ENCODE measurements around the gene NISCH.

Gene NISCH

DNA sequence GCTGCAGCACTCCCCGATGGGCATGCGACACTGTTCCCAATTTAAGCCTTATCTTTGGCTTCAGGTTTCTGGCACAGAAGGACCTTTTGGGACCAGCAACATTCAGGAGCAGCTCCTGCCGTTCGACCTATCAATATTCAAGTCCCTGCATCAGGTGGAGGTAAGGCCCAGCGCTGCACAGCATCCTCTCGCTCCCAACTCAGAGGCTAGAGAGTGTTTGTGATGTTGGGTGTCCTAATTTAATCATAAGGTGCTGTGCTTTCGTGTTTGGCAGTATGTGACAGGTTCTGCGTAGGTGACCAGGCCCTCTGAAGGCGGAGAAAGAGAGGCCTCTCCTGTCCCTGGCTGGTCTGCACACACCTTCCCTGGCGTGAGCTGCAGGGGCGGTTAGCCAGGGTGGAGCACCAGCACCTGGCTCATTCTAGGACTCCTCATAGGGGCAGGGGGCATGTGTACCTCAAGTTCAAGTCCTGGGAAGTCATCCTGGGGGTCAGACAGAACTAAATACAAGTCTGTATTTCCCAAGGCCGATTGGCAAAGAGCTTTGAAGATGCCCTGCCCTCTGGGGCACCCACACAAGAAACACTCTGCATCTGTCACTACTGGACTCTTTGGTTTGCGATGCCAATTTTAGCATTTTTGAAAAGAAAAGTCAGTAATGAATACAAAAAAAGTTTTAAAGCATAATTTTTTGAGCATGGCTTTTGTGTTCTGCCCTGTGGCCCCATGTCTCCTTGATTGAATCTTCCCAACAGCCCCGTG, 17.0 kb downstream of the NISCH start:
- DNase-seq, result peak; percentile 14

DNA sequence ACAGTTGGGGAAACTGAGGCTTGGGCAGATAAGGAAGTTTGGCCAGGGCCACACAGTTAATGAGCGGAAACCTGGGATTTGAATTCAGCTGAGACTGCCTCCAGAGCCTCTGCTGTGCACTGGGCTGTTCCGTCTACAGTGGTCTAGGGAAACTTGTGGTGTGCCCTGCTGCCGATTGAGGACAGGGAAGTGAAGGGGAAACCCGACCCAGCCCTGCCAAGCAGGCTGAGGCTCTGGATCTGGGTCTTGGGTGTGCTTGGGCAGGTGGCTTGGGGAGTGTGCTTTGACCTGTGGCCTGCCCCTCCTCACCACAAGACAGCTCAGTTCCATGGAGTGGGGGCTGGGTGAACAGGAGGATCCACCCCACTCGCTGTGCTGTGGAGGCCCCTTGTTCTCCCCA, 17.6 kb downstream of the NISCH start:
- peak; percentile 15 for DNase-seq

DNA sequence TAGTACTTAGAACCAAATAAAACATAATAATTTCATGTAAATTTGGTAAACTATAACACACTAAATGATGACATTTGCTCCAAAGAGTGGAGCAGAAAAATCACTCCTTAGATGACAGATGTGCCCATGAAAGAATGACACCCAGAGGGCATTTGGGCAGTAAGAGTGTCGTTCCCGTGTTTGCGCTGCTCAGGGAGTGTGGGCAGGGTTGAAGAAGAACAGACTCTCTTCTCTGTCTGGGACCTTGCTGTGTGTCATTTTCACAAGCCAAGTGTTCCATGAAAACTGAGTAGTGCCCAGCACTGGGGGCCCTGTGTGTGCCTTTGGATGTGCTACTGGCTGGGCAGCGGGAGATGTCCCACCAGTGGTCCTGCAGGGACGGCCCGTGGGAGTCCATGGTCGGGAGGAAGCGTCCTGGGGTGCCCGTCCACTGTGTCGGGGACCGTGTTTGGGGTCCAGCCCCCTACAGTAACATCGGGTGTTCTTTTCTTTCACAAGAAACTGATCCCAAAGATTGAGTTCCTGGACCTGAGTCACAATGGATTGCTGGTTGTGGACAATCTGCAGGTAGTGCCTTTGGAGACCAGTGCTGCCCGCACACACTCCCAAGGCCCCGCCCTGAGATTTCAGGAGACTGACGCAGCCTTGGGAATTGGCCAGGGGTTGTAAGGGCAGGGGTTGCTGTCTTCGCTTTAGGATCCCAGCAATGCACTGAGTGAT, 21.8 kb downstream of the NISCH start:
- DNase-seq, result peak; percentile 16

DNA sequence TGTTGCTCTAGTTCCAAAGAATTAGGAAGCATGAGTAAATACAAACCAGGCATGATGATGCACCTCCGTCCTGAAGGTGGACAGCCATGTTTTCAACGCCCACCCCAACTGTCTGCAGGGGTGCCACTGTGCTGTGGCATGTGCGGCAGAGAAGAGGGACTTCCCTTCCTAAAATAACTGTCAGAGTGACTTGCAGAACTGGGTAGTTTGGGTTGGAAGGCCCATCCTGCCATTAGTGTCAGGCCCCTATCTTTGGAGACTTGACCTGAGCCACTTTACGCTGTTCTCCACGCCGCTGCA, 22.3 kb downstream of the NISCH start:
- no peak for DNase-seq

DNA sequence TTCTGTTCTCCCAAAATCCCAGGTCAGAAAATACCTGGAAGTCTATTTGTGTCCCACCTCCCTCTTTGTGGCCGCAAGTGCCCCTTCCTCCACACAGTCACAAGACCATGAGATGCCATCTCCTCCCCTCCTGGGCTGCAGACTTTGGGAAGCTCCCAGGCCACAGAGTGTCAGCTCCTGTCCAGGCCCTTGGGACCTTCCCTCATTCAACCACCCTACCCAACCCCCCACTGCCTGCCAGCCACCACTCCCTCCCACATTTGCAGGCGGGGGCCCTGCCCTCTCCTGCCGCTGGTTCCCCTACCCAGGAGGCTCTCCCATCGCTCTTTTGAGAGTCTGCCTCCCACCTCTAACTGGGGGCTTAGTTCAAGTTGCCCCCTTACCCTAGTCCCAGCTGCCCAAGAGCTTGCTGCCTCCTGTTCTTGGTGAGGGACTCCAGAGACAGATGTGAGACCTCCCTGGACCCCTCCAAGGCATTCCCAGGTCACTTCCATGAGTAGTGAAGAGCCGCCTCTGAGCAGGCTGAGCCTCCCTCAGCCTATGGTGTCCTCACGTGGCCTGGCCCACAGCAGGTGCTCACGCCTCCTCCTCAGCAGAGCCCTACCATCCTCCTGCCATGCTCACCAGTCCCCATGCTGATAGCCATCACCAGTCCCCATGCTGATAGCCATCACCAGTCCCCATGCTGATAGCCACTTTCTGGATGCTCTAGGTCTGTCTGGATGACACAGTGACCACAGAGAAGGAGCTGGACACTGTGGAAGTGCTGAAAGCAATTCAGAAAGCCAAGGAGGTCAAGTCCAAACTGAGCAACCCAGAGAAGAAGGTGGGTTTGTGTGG, 23.9 kb downstream of the NISCH start:
- no peak for DNase-seq

DNA sequence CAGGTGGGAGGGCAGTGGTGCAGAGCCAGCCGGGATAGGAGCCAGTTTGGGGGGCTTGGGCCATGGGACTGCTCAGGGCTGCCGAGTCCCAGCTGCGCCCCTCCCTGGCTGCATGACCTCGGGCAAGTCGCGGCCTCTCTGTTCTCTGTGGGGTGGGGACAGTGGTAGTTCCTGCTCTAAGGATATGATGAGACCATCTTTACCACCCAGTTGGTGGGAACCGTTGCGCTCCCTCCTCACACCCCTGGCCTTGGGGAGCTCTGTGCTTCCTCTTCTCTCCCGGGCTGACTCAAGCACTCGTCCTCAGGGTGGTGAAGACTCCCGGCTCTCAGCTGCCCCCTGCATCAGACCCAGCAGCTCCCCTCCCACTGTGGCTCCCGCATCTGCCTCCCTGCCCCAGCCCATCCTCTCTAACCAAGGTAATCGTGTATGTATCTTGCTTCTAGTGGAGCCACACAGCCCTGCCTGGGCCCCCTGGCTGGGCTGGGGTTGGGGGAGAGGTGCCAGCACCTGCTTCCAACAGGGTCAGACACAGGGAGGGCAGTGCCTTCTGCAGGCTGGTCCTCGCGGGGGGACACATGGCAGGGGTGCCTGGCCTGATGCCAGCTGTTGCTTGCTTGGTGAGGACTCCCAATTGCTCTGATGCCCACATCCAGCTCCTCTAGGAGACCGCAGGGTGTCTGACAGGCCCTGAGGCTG, 24.6 kb downstream of the NISCH start:
- DNase-seq, result no peak

DNA sequence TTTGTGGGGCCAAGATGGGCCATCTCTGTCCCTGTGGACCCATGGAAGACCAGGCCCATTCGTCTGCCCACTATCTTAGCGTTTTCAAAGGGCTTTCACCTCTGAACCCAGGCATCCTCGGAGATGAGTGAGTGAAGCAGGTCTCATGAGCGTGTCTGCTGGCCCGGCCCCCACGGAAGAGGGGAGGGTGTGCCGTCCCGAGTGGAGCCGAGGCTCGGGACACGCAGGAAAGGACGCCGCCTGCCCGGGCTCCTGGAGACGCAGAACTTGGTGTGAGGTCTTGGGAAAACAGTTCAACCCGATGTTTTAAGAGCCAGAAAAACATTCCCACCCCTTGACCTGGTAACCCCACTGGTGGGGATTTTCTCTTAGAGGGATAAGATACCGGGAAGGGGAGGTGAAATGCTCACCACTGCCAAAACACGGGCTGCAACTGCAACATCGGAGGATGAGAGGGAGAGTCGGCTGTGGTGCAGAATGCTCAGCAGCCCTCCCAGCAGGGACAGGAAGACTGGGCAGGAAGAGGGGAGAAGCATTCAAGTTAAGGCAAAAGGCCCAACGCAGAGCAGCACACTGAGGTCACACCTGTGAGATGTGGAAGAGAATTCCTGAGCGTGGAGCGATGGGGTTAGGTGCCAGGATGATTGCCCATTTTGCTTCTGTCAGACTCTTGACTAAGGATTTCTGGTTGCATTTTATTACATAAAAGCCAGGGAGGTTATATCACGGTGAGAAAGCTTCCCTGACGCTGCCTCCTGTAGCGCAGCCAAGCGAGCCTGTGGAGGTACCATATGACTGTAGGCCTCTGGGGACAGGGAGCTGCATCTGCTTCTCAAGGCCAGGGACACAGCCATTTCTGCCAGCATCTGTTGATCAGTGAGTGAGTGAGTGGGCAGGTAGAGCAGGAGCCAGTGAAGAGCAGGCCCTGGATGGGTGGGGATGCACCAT, 25.6 kb downstream of the NISCH start:
- no peak for DNase-seq

DNA sequence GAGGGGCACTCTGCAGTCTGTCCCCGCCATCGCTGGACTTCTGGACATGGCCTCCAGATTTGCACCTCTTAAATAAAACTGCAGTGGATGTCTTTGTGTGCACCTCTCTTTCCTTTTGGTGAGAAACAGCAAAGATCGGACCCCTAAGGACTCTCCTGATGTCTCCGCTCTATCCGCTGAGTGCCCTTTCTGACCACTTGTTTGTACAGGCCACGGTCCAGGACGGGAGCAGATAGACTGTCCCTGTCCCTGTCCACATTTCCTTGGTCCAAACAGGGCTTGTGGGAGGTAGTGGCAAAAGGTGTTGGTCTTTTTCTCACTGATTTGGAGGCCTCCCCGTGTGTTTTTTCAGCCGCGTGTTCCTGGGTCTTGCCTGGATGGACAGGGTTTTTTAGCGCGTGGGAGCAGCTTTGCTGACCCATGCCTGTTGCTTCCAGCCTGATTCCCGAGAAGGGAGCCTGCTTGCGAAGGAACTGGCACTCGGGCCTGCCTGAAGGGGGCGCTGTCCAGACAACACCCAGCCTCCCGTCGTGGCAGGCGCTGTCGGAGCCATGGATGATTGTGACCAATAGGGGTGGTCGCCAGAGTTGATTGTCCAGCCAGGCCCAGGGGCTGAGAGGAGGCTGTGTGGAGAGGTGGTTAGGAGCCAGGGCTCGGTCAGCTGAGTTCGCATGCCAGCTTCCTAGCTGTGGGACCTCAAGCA, 26.6 kb downstream of the NISCH start:
- no peak for DNase-seq

DNA sequence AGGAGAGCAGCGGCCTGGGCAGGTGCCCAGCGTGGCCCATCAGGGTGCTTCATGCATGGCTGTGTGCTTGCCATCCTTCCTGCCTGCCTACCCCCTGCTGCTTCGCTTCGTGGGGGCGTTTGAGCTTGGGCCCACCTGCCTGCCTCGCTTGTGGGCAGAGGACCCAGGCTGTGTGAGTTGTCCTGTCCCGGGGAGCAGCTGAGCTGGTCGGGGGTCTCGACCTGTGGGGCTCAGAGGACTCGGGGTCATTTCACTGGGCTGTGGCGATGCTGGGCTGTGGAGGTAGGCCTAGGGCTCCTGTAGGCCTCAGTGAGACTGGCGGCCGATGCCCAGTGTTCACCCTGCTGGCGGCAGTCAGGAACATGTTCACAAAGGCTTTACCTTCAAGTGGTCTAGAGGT, 27.7 kb downstream of the NISCH start:
- no peak for DNase-seq

DNA sequence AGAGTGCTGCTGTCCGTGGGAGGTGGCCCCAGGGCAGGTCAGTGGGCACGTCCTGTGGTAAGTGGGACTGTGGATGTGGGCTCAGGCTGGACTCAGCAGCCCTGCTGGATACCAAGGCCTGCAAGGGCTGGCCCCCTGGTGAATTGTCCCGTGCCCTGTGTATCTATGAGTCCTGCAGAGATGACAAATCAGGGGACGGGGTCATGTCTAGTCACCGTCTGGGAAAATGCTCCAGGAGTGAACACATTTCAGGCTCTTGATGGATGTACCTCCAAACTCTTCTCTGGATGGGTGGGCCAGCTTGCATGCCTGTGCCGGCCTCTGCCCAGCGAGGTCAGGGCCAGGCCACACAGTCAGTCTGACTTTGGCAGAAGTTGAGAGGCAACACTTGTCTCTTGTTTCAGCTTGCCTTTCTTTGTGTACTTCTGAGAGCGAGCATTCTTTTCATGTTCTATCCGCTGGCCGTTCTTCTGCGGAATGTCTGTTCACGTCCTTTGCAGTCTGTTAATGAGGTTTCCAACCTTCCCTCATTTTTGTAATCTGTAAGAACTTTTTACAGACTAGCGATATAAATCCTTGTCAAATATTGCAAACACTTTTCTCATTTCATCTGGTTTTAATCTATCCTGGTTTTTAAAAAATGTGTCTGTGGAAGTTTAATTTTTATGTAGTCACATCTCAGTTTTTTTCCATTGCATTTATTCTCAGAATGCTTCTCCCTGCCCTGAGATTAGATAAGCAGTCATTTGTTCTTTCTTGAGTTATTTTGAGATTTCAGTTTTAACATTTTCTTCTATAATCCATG, 28.4 kb downstream of the NISCH start:
- no peak for DNase-seq

DNA sequence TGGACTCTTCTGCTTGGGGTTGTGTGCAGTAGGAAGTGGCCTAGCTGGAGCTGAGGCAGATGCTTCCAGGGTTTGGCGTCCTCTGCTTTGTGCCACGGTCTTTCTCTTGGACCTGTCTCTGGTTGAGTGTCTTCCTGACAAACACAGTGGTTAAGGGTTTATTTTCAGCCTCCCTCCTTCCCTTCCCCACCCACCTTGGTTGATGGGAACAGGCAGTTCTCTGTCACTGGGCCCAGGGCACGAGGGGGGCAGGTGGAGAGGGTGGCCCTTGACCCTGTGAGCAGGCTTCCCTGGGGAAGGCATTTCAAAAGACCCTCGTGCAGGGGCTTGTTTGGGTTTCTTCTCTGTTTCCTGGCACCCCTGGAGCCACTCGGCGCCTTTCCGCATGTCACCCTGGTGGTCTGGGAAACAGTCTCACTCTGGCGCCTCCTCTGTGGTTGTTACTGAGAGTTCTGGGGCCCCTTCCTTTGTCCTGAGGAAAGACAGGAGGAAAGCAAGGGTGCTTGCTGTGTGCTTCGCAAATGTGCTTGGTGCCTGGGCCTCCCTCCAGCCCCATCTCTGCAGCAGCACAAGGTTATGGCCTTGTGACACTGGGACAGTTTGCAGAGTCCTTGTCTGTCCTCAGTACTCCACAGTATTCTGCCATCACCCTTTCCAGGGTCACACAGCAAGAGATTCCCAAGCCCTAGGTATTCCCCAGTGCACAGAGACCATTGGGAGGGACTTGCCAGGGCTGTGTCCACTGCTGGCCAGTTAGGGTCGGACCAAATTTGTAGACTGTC, 29.5 kb downstream of the NISCH start:
- no peak for DNase-seq

DNA sequence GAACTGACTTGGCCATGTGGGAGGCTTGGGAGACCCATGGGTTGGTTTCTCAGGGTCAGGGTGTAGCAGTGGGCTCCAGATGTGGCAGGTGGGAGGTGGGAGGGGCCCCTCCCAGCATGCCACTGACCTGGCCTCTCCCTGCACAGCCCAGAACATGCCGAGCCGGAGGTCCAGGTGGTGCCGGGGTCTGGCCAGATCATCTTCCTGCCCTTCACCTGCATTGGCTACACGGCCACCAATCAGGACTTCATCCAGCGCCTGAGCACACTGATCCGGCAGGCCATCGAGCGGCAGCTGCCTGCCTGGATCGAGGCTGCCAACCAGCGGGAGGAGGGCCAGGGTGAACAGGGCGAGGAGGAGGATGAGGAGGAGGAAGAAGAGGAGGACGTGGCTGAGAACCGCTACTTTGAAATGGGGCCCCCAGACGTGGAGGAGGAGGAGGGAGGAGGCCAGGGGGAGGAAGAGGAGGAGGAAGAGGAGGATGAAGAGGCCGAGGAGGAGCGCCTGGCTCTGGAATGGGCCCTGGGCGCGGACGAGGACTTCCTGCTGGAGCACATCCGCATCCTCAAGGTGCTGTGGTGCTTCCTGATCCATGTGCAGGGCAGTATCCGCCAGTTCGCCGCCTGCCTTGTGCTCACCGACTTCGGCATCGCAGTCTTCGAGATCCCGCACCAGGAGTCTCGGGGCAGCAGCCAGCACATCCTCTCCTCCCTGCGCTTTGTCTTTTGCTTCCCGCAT, 31.8 kb downstream of the NISCH start:
- no peak for DNase-seq

DNA sequence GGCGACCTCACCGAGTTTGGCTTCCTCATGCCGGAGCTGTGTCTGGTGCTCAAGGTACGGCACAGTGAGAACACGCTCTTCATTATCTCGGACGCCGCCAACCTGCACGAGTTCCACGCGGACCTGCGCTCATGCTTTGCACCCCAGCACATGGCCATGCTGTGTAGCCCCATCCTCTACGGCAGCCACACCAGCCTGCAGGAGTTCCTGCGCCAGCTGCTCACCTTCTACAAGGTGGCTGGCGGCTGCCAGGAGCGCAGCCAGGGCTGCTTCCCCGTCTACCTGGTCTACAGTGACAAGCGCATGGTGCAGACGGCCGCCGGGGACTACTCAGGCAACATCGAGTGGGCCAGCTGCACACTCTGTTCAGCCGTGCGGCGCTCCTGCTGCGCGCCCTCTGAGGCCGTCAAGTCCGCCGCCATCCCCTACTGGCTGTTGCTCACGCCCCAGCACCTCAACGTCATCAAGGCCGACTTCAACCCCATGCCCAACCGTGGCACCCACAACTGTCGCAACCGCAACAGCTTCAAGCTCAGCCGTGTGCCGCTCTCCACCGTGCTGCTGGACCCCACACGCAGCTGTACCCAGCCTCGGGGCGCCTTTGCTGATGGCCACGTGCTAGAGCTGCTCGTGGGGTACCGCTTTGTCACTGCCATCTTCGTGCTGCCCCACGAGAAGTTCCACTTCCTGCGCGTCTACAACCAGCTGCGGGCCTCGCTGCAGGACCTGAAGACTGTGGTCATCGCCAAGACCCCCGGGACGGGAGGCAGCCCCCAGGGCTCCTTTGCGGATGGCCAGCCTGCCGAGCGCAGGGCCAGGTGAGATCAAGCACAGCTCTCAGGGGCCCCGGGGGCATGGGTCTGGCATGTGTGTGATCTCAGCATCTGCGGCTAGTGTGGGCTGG, 32.6 kb downstream of the NISCH start:
- DNase-seq, result no peak

DNA sequence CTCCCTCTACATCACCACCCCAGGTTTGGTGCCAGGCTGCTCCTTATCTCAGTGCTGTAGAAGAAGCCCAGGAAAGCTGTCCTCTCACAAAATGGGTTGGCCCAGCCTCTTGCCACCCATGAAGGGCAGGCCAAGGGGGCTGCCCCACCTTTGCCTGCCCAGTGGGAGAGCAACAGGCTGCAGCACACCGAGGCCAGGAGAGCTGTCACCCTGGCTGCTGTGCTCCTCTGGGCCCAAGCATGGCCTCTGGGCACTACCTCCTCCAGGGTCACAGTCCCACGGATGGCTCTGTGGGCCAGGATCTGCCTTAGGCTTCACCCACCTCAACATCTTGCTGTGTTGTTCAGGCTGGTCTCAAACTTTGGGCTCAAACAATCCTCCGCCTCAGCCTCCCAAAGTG, 33.3 kb downstream of the NISCH start:
- no peak for DNase-seq

DNA sequence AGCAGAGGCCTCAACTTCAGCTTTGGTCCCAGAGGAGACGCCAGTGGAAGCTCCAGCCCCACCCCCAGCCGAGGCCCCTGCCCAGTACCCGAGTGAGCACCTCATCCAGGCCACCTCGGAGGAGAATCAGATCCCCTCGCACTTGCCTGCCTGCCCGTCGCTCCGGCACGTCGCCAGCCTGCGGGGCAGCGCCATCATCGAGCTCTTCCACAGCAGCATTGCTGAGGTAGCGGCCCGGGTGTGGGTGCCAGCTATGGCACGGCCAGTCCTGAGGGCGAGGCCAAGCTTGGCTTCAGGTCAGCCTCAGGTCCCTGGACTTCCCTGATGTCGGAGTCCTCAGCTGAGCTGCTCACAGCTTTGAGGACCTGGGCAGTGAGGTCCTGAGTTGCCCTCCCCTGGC, 34.0 kb downstream of the NISCH start:
- no peak for DNase-seq

DNA sequence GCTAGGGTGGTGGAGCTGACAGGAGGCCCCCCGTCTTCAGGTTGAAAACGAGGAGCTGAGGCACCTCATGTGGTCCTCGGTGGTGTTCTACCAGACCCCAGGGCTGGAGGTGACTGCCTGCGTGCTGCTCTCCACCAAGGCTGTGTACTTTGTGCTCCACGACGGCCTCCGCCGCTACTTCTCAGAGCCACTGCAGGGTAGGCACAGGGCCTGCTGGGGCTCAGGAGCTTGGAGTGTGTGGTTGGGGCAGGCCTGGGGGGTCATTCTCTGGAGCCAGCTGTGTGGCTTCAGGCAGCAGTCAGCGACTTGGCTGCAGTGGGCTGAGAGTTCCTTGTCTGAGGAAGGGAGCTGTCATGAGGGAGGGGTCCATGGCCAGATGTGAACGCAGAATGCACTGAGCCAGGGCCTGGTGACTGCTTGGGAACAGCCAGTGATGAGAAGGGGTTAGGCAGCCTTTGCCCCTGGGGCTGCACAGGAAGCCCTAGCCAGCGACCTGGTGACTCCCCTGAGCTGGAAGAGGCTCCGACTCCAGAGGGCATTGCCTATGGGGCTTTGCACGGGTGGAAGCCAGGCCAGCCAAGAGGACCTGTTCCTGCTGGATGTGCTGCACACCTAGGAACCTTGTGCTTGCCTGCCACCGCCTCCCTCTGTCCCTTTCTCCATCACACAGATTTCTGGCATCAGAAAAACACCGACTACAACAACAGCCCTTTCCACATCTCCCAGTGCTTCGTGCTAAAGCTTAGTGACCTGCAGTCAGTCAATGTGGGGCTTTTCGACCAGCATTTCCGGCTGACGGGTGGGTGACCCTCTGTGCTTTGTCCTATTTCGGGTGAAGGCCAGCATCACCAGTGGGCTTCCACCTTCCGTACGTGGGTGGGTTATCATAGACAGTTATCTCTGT, 34.9 kb downstream of the NISCH start:
- DNase-seq, result no peak
